ENCODE measurements around the gene PHF11.

GRCh38 chr13:49539313-49539712 lies 43.6 kb downstream of the PHF11 start:
- TF ChIP-seq POLR2A (IDR thresholded peaks at IDR 0.05) = no peak
- no peak for TF ChIP-seq CTCF (IDR thresholded peaks at IDR 0.05)

All from testis (tissue), 2 donors.